ENCODE data around the gene C1orf167.

The C1orf167 gene

DNA sequence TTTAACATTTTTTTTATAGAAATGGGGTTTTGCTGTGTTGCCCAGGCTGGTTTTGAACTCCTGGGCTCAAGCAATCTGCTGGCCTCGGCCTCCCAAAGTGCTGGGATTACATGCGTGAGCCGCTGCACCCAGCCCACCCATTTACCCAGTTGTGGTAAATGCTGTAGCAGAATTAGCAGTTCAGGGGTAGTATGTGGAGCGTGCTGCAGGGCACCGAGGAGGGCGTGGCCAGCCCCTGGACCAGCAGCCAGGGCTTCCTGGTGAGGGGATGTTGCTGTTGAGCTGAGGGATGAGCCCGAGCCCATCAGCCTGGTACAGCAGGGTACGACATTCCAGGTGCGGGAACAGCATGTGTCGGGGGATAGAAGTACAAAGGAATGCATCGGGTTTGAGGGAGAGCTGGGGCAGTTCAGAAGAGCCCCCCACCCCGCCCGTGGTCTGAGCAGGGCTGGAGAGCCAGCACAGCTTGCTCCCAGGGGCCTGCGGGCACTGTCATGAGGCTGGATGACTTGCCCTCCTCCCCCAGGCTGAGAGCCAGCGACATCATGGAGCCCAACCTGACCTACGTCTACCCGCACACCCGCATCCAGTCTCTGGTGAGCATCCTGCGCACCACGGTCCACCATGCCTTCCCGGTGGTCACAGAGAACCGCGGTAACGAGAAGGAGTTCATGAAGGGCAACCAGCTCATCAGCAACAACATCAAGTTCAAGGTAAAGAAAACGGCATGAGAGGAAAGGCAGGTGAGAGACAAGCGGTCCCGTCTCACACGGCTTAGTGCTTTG, 73.6 kb downstream of the C1orf167 start:
- in situ Hi-C loops (cut with HindIII; ENCODE audit: low pct_unique_long_range_greater_than_20kb, low sequenced_read_pairs): no loop called here
- no peak for DNase-seq (ENCODE audit: low read depth in 1 of 2, low spot score in 1 of 2)
- TF ChIP-seq JUND (IDR thresholded peaks at IDR 0.05; ENCODE audit: low read depth): no peak

DNA sequence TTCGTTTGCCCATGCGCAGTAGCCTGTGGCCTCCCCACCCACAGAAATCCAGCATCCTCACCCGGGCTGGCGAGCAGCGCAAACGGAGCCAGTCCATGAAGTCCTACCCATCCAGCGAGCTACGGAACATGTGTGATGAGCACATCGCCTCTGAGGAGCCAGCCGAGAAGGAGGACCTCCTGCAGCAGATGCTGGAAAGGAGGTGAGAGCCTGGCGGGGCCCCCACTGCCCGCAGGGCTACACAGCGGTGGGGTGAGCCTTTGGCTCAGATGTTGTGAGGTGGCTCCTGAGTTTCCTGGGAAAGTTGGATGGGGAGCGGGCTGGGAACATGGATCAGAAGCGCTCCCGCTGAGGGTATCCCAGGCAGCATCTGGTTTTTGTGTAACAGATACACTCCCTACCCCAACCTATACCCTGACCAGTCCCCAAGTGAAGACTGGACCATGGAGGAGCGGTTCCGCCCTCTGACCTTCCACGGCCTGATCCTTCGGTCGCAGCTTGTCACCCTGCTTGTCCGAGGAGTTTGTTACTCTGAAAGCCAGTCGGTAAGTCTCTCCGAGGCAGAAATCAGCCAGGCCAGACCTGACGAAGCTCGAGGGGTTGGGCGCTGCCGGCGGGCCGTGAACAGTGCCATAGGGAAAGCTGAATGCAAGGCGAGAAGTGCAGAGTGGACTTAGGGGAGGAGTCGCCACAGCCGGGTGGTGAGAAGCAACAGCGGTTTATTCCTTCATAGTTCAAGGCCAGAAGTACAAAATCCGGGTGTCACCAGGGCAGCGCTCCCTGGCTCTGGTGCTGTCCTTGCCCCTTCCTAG, 75.2 kb downstream of the C1orf167 start:
- no peak for DNase-seq (ENCODE audit: low read depth in 1 of 2, low spot score in 1 of 2)
- TF ChIP-seq JUND (IDR thresholded peaks at IDR 0.05; ENCODE audit: low read depth): no peak
- in situ Hi-C loops (cut with HindIII; ENCODE audit: low pct_unique_long_range_greater_than_20kb, low sequenced_read_pairs): no loop called here

DNA sequence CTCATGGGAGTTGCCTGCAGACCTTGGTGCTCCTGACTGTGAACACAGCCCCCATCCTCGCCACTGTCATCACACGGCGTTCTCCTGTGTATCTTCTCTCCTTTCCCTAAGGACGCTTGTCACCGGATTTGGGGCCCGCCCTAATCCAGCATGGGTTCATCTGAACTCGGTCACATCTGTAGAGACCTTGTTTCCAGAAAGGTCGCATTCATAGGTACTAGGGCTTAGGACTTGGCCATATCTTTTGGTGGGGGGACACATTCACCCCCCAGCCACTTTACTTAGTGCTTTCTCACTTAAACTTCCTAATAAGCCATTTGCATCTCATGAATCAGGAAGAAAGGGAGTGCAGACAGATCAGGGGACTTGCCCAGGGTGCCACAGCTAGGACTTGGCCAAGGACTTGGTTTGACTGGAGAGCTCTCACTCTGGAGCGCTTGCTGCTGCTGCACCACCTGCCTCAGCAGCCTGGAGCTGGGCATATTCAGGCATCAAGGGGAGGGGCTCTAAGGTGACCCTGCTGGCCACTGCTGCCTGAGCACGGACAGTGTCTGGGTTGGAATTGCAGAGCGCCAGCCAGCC, 75.9 kb downstream of the C1orf167 start:
- TF ChIP-seq JUND (IDR thresholded peaks at IDR 0.05; ENCODE audit: low read depth): no peak
- in situ Hi-C loops (cut with HindIII; ENCODE audit: low pct_unique_long_range_greater_than_20kb, low sequenced_read_pairs): no loop called here
- DNase-seq (ENCODE audit: low read depth in 1 of 2, low spot score in 1 of 2): no peak

DNA sequence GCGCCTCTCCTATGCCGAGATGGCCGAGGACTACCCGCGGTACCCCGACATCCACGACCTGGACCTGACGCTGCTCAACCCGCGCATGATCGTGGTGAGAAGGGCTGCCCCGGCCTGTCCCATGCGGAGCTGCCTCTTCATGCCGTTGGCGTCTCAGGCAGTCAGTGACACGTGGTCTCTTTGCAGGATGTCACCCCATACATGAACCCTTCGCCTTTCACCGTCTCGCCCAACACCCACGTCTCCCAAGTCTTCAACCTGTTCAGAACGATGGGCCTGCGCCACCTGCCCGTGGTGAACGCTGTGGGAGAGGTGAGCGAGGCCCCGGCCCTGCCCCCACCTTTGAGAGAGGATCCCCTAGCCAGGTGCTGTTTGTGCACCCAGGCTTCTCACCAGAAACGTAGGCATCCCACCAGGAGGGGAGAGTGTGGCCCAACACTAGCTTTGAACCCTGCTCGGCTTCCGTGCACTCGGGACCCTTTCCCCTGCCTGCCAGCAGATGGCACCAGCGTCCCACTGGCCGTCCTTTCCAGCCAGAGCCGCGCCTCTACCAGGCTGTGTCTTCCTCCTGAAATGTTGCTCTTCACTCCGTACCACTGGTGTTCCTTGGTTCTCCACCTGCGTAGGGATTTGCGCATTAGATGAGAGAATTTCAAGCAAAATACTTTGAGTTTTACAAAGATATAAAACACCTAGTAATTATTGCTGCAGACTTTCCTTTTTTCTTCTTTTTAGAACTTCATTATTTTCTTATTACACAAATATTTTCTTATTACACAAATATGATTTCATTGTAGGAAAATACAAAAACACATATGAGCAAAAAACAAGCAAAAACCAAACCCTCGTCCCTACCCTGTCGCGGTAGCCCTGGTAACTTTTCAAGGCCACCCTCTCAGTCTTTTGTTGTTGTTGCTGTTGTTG, 76.6 kb downstream of the C1orf167 start:
- DNase-seq (ENCODE audit: low read depth in 1 of 2, low spot score in 1 of 2): peak; percentile 63 to 82
- TF ChIP-seq JUND (IDR thresholded peaks at IDR 0.05; ENCODE audit: low read depth): no peak
- in situ Hi-C loops (cut with HindIII; ENCODE audit: low pct_unique_long_range_greater_than_20kb, low sequenced_read_pairs): no loop called here

Data from T47D (cell line).